NCI-H1048 (cell line): ENCODE results near the gene JAM3.
A peak's percentile ranks its signal among the peaks of the same experiment; 100 is the strongest.
"Not testable (repeated sequence)": the region's sequence is repeated elsewhere in the genome, so short reads cannot be mapped to it uniquely, and the experiment has no call there.

Source experiments
- DNase-seq: peaks from one replicate; lab custom pipeline; 2025; lab: John Stamatoyannopoulos, UW

JAM3 gene

GRCh38 chr11:134062265-134063123, 6.4 kb upstream of the JAM3 start:
- no peak for DNase-seq

DNA sequence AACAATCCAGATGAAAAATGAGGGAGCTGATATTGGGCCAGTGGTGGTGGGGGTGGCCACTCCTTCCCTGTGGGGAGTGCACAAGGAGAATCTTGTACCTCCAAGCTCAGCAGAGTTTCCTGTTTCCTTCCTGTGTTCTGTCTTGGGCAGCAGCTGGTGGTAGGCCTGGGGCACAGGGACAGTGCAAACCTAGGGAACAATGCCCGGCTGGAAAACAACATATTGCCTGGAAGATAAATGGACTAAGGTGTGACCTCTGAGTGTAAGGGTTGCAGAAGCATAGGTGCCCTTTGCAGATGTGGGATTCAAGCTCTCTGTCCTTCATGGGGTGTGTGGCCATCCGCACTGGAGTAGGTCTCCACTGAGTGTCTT, 5.8 kb upstream of the JAM3 start:
- no peak for DNase-seq

DNA sequence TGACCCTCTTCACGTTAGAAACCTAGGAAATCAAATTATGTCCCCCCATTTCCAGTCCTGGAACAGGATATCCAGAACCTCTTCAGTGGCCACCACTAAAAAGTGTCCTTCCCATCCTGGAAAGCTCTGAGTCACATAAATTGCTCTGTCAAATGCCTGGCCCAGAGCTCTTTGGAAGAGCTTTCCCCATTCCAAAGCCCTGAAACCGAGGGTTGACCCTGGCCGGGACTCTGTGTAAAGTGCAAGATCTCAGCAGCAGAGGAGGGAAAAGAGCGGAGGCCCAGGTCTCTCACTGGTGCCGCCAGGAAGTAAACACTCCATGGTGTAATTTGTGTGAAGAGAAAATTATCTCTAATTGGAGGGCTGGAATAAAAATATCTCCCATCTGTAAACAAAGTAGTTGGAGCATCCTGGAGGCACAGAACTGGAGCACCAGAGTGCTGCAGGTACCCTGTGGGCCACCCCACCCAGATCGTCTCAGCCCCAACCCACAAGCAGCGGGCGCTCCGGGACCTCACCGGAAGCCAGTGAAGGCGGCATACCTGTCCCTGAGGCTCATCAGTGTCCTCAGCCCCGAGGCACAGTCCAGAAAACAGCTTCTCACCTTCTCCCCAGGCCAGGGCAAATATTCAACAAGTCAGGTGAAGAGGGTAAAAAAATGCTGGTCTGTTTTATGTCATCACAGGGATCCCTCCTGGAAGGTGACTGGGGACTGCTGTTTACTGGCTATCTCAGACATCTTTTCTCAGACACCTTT, 4.7 kb upstream of the JAM3 start:
- no peak for DNase-seq

DNA sequence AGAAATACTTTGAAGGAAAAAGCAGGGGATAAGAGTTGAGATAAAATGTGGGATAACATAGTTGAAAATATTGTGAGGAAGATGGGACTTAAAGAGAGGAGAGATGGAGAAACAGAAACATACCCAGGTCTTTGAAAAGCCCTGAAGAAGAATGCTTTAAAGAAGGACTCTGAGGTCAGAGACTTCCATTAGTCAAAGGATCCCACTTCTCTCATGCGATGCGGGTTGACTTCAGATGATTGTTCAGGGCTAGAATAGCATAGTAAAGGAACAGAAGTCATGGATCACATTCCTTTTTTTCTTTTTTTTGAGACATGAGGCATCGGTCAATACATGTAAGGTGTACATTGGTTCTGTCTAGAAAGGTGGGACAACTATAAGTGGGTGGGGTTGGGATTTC, 3.5 kb upstream of the JAM3 start:
- DNase-seq, result no peak

- DNase-seq, result no peak
These were observed 1.7 kb upstream of the JAM3 start for GRCh38 chr11:134066943-134067885.

GRCh38 chr11:134069426-134070341, 812 bp downstream of the JAM3 start:
- DNase-seq, result no peak

GRCh38 chr11:134070342-134070845, 1.5 kb downstream of the JAM3 start:
- no peak for DNase-seq

GRCh38 chr11:134071306-134071705, 2.4 kb downstream of the JAM3 start:
- no peak for DNase-seq

GRCh38 chr11:134071766-134072402, 3.0 kb downstream of the JAM3 start:
- DNase-seq, result no peak

- DNase-seq, result peak; percentile 86
These were observed 4.0 kb downstream of the JAM3 start for GRCh38 chr11:134072844-134073243.

DNA sequence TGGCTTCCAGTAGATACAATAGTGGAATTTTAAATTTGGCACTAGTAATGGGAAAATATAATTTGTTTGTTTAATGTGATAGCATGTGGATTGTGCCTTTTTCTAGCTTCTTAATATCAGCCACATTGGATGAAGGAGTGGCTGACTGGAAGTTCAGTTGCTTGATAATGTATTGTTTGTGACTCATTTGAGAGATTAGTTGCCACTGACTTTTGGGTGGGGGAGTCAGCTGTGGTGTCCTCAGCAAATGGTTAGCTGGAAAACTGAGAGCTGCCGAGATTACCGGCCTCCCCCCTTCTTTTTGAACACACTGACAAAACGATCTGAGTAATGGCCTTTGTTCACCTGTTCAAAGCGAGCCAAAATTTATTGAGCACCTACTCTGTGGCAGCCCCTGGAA, 5.5 kb downstream of the JAM3 start:
- no peak for DNase-seq

GRCh38 chr11:134074766-134075165, 5.9 kb downstream of the JAM3 start:
- no peak for DNase-seq

DNA sequence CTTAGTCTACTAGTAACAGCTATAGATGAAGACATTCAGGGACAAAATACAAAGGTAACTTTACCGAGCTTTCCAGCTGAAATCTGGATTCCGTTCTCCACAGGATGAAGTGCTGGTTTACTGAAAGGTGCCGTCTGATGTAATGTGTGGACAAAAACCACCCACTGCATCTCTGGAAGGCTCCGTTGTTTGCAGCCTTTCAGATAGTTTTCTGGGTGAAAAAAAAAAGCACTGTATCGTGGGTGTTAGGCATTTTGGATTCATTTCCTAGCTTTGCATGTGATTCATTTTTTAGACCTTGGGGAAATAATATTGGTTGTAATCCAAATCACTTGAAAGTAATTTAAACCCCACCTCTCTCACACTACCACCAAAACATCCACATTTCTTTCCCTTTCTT, 10.4 kb downstream of the JAM3 start:
- DNase-seq, result no peak

DNA sequence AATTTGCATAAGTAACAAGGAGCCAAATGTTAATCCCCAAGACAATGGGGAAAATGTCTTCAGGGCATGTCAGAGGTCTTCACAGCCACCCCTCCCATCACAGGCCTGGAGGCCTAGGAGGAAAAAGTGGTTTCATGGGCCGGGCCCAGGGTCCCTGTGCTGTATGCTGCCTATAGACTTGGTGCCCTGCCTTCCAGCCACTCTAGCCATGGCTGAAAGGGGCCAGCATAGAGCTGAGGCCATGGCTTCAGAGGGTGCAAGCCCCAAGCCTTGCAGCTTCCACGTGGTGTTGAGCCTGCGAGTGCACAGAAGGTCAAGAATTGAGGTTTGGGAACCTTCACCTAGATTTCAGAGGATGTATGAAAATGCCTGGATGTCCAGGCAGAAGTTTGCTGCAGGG, 12.4 kb downstream of the JAM3 start:
- DNase-seq, result not testable (repeated sequence)

GRCh38 chr11:134082990-134083389, 14.1 kb downstream of the JAM3 start:
- no peak for DNase-seq

DNA sequence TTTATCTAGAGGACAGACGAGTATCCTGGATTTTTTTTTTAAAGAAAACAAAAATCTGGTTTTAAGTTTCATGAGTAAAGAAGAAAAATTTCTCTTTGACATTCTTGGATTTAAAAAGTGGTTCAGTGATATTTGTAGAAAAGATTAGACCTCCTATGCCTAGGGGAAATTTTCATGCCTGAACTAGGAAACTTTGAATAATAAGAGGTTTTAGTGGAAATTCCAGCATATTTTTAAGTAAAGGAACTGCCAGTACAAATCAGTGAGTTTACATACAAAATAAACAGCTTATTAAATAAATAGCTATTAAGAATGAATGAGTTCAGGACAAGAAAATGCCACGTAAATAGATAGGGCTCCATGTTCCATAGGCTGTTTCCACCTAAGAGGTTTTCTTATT, 17.5 kb downstream of the JAM3 start:
- DNase-seq, result peak; percentile 29

GRCh38 chr11:134092006-134092405, 23.1 kb downstream of the JAM3 start:
- DNase-seq, result not testable (repeated sequence)

DNA sequence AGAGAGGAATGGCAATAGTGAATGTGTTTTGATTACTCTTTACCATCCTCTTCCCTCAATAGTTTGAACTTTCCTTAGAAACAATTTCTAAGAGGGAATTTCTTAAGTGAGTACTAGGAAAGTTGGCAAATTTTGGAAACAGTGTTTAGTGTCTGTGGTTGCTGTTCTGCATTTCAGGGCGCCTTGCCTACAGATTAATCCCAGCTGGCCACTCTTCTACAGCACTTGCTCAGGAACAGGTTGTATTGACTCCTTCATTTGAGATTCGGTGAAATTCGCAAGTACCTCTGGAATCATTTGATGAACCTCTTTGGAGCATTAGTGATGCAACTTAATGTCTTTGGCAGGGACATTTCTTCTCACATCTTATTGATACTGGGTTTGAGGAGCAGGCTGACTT, 28.3 kb downstream of the JAM3 start:
- no peak for DNase-seq

- DNase-seq, result no peak
These were observed 29.8 kb downstream of the JAM3 start for GRCh38 chr11:134098566-134099184.

GRCh38 chr11:134100171-134100570, 31.3 kb downstream of the JAM3 start:
- DNase-seq, result no peak
